BJ (cell line): ENCODE results near the gene ZFP36L2. TPM values are rescaled to one million over a fixed set of nuclear protein-coding genes. Genes with fewer than 3 reads are reported as not detected.

Experiments used
- CTCF ChIA-PET: fragments of 350-600 bp; formaldehyde crosslinking; extraction: SDS; loops from one replicate; lab custom pipeline; 2021; ENCODE audit warnings: antibody characterized with exemption, inconsistent platforms; lab: Yijun Ruan, JAX
- POLR2A ChIA-PET: fragments of 300-600 bp; sonication (Branson Sonifier 250); formaldehyde crosslinking; extraction: SDS; loops from one replicate; lab custom pipeline; 2021; ENCODE audit warnings: antibody characterized with exemption; lab: Charles Lee
- DNase-seq: peaks from one replicate; pipeline ENCODE4 v3.0.0-alpha.2; 2011; ENCODE audit warnings: low read depth
- H3K27me3 ChIP-seq: 2 replicates; pipeline ENCODE4 v1.6.0; 2011; ENCODE audit warnings: low read length; ENCODE audit not compliant: control insufficient read depth, insufficient read depth
- H3K36me3 ChIP-seq: 2 replicates; pipeline ENCODE4 v1.5.1; 2011; ENCODE audit warnings: low read length; ENCODE audit not compliant: control insufficient read depth, insufficient read depth
- H3K4me3 ChIP-seq: 2 replicates; pipeline ENCODE4 v1.5.1; 2011; ENCODE audit warnings: low read depth, mild to moderate bottlenecking, control low read depth, low read length
- CTCF ChIP-seq: IDR thresholded peaks from 2 replicates; pipeline ENCODE4 v1.5.1; 2011; ENCODE audit warnings: low read depth, mild to moderate bottlenecking, control low read depth, inconsistent platforms, low read length, moderate library complexity; ENCODE audit not compliant: insufficient read depth
- polyA plus RNA-seq: library from polyadenylated mRNA; depleted of rRNA; stranded (reverse); fragments of >200 nt; gene quantifications from 2 replicates; pipeline ENCODE4 v1.2.3, GENCODE V29; 2011

The ZFP36L2 gene
- polyA plus RNA-seq, 1 experiment: 4.0 TPM

GRCh38 chr2:43210467-43211303 lies 15.7 kb downstream of the ZFP36L2 start:
- POLR2A ChIA-PET: no interaction called here
- no peaks in the 10 kb centered on the region for H3K36me3 ChIP-seq
- no peak for DNase-seq
- TF ChIP-seq CTCF: no peak
- no peaks in the 10 kb centered on the region for H3K27me3 ChIP-seq
- no peak overlapping the region for H3K4me3 ChIP-seq
- CTCF ChIA-PET: no interaction called here

- POLR2A ChIA-PET: no interaction called here
- DNase-seq: no peak
- TF ChIP-seq CTCF: no peak
- no peaks in the 10 kb centered on the region for H3K36me3 ChIP-seq
- CTCF ChIA-PET: no interaction called here
- no peaks in the 10 kb centered on the region for H3K27me3 ChIP-seq
- H3K4me3 ChIP-seq: no peak overlapping the region
These were observed 16.3 kb downstream of the ZFP36L2 start for GRCh38 chr2:43210125-43210466.

GRCh38 chr2:43209204-43209717 lies 17.1 kb downstream of the ZFP36L2 start:
- Histone ChIP-seq H3K4me3 (no peak overlapping the region), H3K27me3 (no peaks in the 10 kb centered on the region), H3K36me3 (no peaks in the 10 kb centered on the region)
- TF ChIP-seq CTCF: no peak
- ChIA-PET CTCF (no interaction called here), POLR2A (no interaction called here)
- no peak for DNase-seq

GRCh38 chr2:43207553-43208300 lies 18.7 kb downstream of the ZFP36L2 start:
- ChIA-PET CTCF (interaction anchor here (0.7 kb wide), 1 partner anchor 12 kb away, joined by 3 read pairs; no protein-coding TSS in a partner anchor), POLR2A (no interaction called here)
- no peaks in the 10 kb centered on the region for H3K36me3 ChIP-seq
- no peaks in the 10 kb centered on the region for H3K27me3 ChIP-seq
- no peak for DNase-seq
- TF ChIP-seq CTCF: no peak
- H3K4me3 ChIP-seq: no peak overlapping the region

- CTCF ChIA-PET: interaction anchor here (0.6 to 0.7 kb wide), 2 partner anchors 17 to 134 kb away, joined by 3 to 4 read pairs; no protein-coding TSS in a partner anchor
These were observed 19.8 kb downstream of the ZFP36L2 start for GRCh38 chr2:43206602-43207001.

More at GRCh38 chr2:43206602-43207001, 19.8 kb downstream of the ZFP36L2 start:
- H3K27me3 ChIP-seq: no peaks in the 10 kb centered on the region
- no peak overlapping the region for H3K4me3 ChIP-seq
- no peak for DNase-seq
- POLR2A ChIA-PET: no interaction called here
- H3K36me3 ChIP-seq: no peaks in the 10 kb centered on the region
- no peak for TF ChIP-seq CTCF
